Heart right ventricle (tissue), 16 donors: ENCODE measurements around the gene UBE2QL1. TPM values are rescaled to one million over a fixed set of nuclear protein-coding genes. Genes with fewer than 3 reads are reported as not detected.

Experiments used
- ATAC-seq, 8 donors: fragments of 200-7000 bp; cut with Tn5 transposase; one replicate each; pipeline ENCODE4 v1.9.1; 2020; ENCODE audit warnings: mild to moderate bottlenecking in 8 of 8, moderate library complexity in 8 of 8, moderate number of reproducible peaks in 1 of 8
- DNase-seq, 2 donors: peaks; one replicate each; pipeline ENCODE4 v3.0.0-alpha.2; 2020
- H3K27ac ChIP-seq, 10 donors: fragments of 200-600 bp; sonication (generic) in 2 of 10; one replicate each; pipeline versions ENCODE4 v1.5.0 to v1.8.0; 2020 to 2022; ENCODE audit warnings: mild to moderate bottlenecking in 3 of 10
- H3K27me3 ChIP-seq, 7 donors: fragments of 200-600 bp; one replicate each; pipeline ENCODE4 v1.8.0; 2021 to 2022; ENCODE audit warnings: mild to moderate bottlenecking in 2 of 7
- H3K36me3 ChIP-seq, 9 donors: fragments of 200-600 bp; sonication (generic) in 1 of 9; one replicate each; pipeline versions ENCODE4 v1.5.0 to v1.8.0; 2020 to 2022; ENCODE audit warnings: mild to moderate bottlenecking in 2 of 9
- H3K4me1 ChIP-seq, 9 donors: fragments of 200-600 bp; sonication (generic) in 1 of 9; one replicate each; pipeline versions ENCODE4 v1.5.0 to v1.8.0; 2020 to 2022; ENCODE audit warnings: mild to moderate bottlenecking in 4 of 9
- H3K4me3 ChIP-seq, 10 donors: fragments of 200-600 bp; sonication (generic) in 2 of 10; one replicate each; pipeline versions ENCODE4 v1.5.0 to v1.8.0; 2020 to 2022; ENCODE audit warnings: mild to moderate bottlenecking in 7 of 10, moderate library complexity in 2 of 10
- H3K9me3 ChIP-seq, 11 donors: fragments of 200-600 bp in 10 of 11; sonication (generic) in 2 of 11; one replicate each; pipeline versions ENCODE4 v1.5.0 to v1.8.0; 2013 to 2022; ENCODE audit warnings: mild to moderate bottlenecking in 2 of 11, control low read depth in 1 of 11, moderate library complexity in 1 of 11
- CTCF ChIP-seq, 9 donors: fragments of 200-600 bp; sonication (generic) in 2 of 9; IDR thresholded peaks; one replicate each; pipeline versions ENCODE4 v1.5.0 to v1.8.0; 2021 to 2022; ENCODE audit warnings: antibody characterized with exemption in 9 of 9, mild to moderate bottlenecking in 5 of 9, moderate library complexity in 1 of 9
- WGBS, 2 donors: extraction: QIAGEN DNeasy Blood & Tissue Kit; methylation state at CpG; one replicate each; pipeline ENCODE4 v1.1.7; 2013; ENCODE audit warnings: inconsistent platforms in 1 of 2; 5-methylcytosine and 5-hydroxymethylcytosine counted together
- intact Hi-C, 10 donors: fragments of 100-400 bp; cut with DNase I; formaldehyde crosslinking; loops; one replicate each; pipeline versions ENCODE4 v1.11.1 to v1.14.2; 2022
- polyA plus RNA-seq, 2 donors: library from polyadenylated mRNA; stranded (reverse); fragments of 200-250 nt; gene quantifications; one replicate each; pipeline ENCODE4 v1.2.3, GENCODE V29; 2013
- total RNA-seq, 10 donors: library from RNA; stranded (reverse); fragmentation: NEBNext Ultra II Directional in 3 of 10; extraction: Animal tissue kit (Norgen Biotek cat#: 25700) in 3 of 10; gene quantifications; one replicate each; pipeline versions ENCODE4 v1.2.1 to v1.2.4, GENCODE V29; 2021 to 2023
- donor health status: Arrhythmogenic right ventricular cardiomyopathy.
- donor health status: ischemic (EF 13 %, LVEDD 7.1; RV severe dilation, severe dysfunction).
- donor health status: healthy with polysubstance abuse.
- donor health status: DM: no; HTN: yes; CAD: no.
- donor health status: DM: no; HTN: no; CAD: no.
- donor health status: ischemic (EF 25% LVEDD 6.9; RV normal size, moderate dysfunction).
- donor health status: ischemic (EF 25% LVEDD 5.7; RV mildly dilated, moderate dysfunction).
- donor health status: healthy.
- donor health status: DM: yes; HTN: yes; CAD: no.
- donor health status: Ischemic cardiomyopathy.
- donor health status: ischemic (EF 35%, LVEDD 5.7; RV mildly dilated, moderate dysfunction).
- donor health status: nonischemic (EF 11% LVEDD 7.7; RV severe dilation, severe dysfunction).
- donor health status: DM: yes; HTN: yes; CAD: no.
- donor health status: PGD.
- donor health status: ischemic (EF 29% LVEDD 5.4; RV normal size, mild dysfunction).
- donor health status: nonischemic (EF 23%, LVEDD 6.1; RV moderate dilation, normal function).

UBE2QL1 gene
- total and polyA plus RNA-seq, 12 donors = 8.9 to 26.3 (median 18.1) TPM

- 83 to 87% methylated on average over 6 of the region's 6 CpGs for WGBS, 2 donors
- Histone ChIP-seq H3K4me3 (no peak overlapping the region), H3K9me3 (no peaks in the 10 kb centered on the region), H3K27ac (no peak overlapping the region), H3K27me3 (no peaks in the 10 kb centered on the region), H3K4me1 (peaks cover 0 to 28% (median 0%) of the 10 kb centered on the region in 9 donors), H3K36me3 (no peaks in the 10 kb centered on the region)
- ATAC-seq (no peak), DNase-seq (no peak)
- no peak for TF ChIP-seq CTCF (IDR thresholded peaks at IDR 0.05)
- intact Hi-C loops = no loop called here
Observed at GRCh38 chr5:6543346-6543730, 94.7 kb downstream of the UBE2QL1 start.

- Histone ChIP-seq H3K9me3 (no peaks in the 10 kb centered on the region), H3K4me1 (peaks cover 0 to 28% (median 0%) of the 10 kb centered on the region in 9 donors), H3K27ac (no peak overlapping the region), H3K27me3 (no peaks in the 10 kb centered on the region), H3K4me3 (no peak overlapping the region), H3K36me3 (no peaks in the 10 kb centered on the region)
- DNase-seq (no peak), ATAC-seq (no peak)
- no peak for TF ChIP-seq CTCF (IDR thresholded peaks at IDR 0.05)
- WGBS, 2 donors = 78 to 80% methylated on average over 12 of the region's 12 CpGs
- intact Hi-C loops = no loop called here
Observed at GRCh38 chr5:6543830-6544560, 95.3 kb downstream of the UBE2QL1 start.

Other genes with a start within 250 kb of the UBE2QL1 start
- gene MED10, start 70.3 kb upstream of the UBE2QL1 start, total RNA-seq = 10 to 100 TPM; 15.3 to 29.5 (median 22.4) TPM
- gene MED10, start 70.3 kb upstream of the UBE2QL1 start, polyA plus RNA-seq = 10 to 100 TPM; 27.8 to 45.4 TPM
- 10 to 100 TPM; 30.0 to 42.6 (median 36.1) TPM for gene NSUN2, start 184.2 kb downstream of the UBE2QL1 start, total RNA-seq
- gene NSUN2, start 184.2 kb downstream of the UBE2QL1 start, polyA plus RNA-seq = 10 to 100 TPM; 27.9 to 31.5 TPM
- gene SRD5A1, start 184.6 kb downstream of the UBE2QL1 start, total RNA-seq = 1 to 10 TPM; 2.1 to 5.5 (median 3.2) TPM
- gene SRD5A1, start 184.6 kb downstream of the UBE2QL1 start, polyA plus RNA-seq = 1 to 10 TPM; 1.0 to 2.6 TPM